DOHH2 (cell line): ENCODE results near the gene C19orf53.
"Not testable (repeated sequence)": the region's sequence is repeated elsewhere in the genome, so short reads cannot be mapped to it uniquely, and the experiment has no call there.

Experiments
- H3F3A ChIP-seq: fragments of 200-600 bp; sonication (generic), shearing (Covaris generic); 2 replicates; pipeline ENCODE4 v1.6.0; 2016; ENCODE audit warnings: antibody characterized with exemption, mild to moderate bottlenecking; ENCODE audit not compliant: control insufficient read depth, insufficient read depth
- H3K27ac ChIP-seq: fragments of 200-600 bp; sonication (generic); 2 replicates; pipeline ENCODE4 v1.5.1; 2014; ENCODE audit warnings: low read depth, mild to moderate bottlenecking, low read length, moderate library complexity
- H3K27me3 ChIP-seq: fragments of 200-600 bp; sonication (generic); 2 replicates; pipeline ENCODE4 v1.6.1; 2014; ENCODE audit warnings: mild to moderate bottlenecking, low read length, mixed read lengths; ENCODE audit not compliant: control insufficient read depth
- H3K36me3 ChIP-seq: fragments of 200-600 bp; sonication (generic); 2 replicates; pipeline ENCODE4 v1.6.1; 2014; ENCODE audit warnings: mild to moderate bottlenecking, low read length, moderate library complexity, mixed read lengths; ENCODE audit not compliant: control insufficient read depth
- H3K4me1 ChIP-seq: fragments of 200-600 bp; sonication (generic); 2 replicates; pipeline ENCODE4 v1.6.1; 2014; ENCODE audit warnings: mild to moderate bottlenecking, low read length, mixed read lengths; ENCODE audit not compliant: control insufficient read depth
- H3K4me2 ChIP-seq: fragments of 200-600 bp; sonication (generic); 2 replicates; pipeline ENCODE4 v1.6.0; 2014; ENCODE audit warnings: mild to moderate bottlenecking, low read length, moderate library complexity
- H3K4me3 ChIP-seq: fragments of 200-600 bp; sonication (generic); 2 replicates; pipeline ENCODE4 v1.5.1; 2014; ENCODE audit warnings: mild to moderate bottlenecking, low read length, mixed read lengths
- H3K79me2 ChIP-seq: fragments of 200-600 bp; sonication (generic); 2 replicates; pipeline ENCODE4 v1.6.1; 2014; ENCODE audit warnings: mild to moderate bottlenecking, low read length, mixed read lengths; ENCODE audit not compliant: control insufficient read depth
- H3K9me2 ChIP-seq: fragments of 200-600 bp; sonication (generic); replicated peaks from 2 replicates; pipeline ENCODE4 v1.6.1; 2014; ENCODE audit warnings: mild to moderate bottlenecking, low read length, mixed read lengths; ENCODE audit not compliant: control insufficient read depth
- H3K9me3 ChIP-seq: fragments of 200-600 bp; sonication (generic); 2 replicates; pipeline ENCODE4 v1.6.1; 2014; ENCODE audit warnings: antibody characterized with exemption, low read length, mixed read lengths; ENCODE audit not compliant: control insufficient read depth, insufficient read depth
- H4K20me1 ChIP-seq: fragments of 200-600 bp; sonication (generic); 2 replicates; pipeline ENCODE4 v1.6.0; 2014; ENCODE audit warnings: low read depth, mild to moderate bottlenecking, antibody characterized with exemption, low read length, moderate library complexity; ENCODE audit not compliant: control insufficient read depth, insufficient read depth
- EZH2phosphoT487 ChIP-seq: fragments of 200-600 bp; sonication (generic); IDR thresholded peaks from 2 replicates; pipeline ENCODE4 v1.6.1; 2017; ENCODE audit warnings: borderline replicate concordance, mild to moderate bottlenecking, antibody characterized with exemption, low read length, moderate library complexity, mixed read lengths
- TF ChIP-seq, protein P1 (sequence below): fragments of 200-600 bp; sonication (generic); IDR thresholded peaks from one replicate; pipeline ENCODE4 v1.5.1; 2014; ENCODE audit warnings: antibody characterized with exemption, mild to moderate bottlenecking, low read depth, low read length; ENCODE audit not compliant: poor library complexity, severe bottlenecking

C19orf53 gene

DNA sequence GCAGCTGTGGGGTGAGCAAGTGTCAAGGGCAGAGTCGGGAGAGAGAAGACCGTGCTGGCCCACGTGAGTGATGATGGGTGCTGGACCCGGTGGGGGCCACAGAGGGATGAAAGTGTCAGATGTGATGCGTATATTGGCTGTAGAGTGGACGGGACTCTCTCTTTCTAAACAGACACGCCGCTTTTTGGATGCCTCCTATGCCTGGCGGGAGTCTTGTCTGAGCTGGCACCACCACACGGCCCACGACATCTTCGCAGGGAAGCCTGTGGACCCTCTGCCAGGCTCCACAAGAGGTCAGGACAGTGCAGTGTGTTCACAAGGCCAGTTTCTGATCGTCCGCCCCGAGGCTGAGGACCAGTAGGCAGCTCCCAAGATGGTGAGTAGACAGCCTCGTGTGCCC lies 22.8 kb upstream of the C19orf53 start:
- no peak for TF ChIP-seq EZH2phosphoT487

GRCh38 chr19:13753622-13754021 lies 20.6 kb upstream of the C19orf53 start:
- H3K9me3 ChIP-seq, H3F3A ChIP-seq, H3K4me2 ChIP-seq, H4K20me1 ChIP-seq, H3K4me3 ChIP-seq, H3K27ac ChIP-seq, H3K27me3 ChIP-seq, H3K9me2 ChIP-seq, H3K4me1 ChIP-seq: not testable (repeated sequence)
- H3K79me2 ChIP-seq = peaks cover 18% of the 10 kb centered on the region
- peaks cover 49% of the 10 kb centered on the region for H3K36me3 ChIP-seq

More for the DNA sequence above, 22.8 kb upstream of the C19orf53 start:
- Histone ChIP-seq H3K4me3 (no peak overlapping the region), H3K9me2 (no peaks in the 10 kb centered on the region), H4K20me1 (no peaks in the 10 kb centered on the region), H3K27me3 (no peaks in the 10 kb centered on the region), H3K4me1 (peaks cover 18% of the 10 kb centered on the region), H3K36me3 (peaks cover 33% of the 10 kb centered on the region), H3F3A (no peaks in the 10 kb centered on the region), H3K4me2 (no peak overlapping the region), H3K79me2 (peaks cover 26% of the 10 kb centered on the region), H3K27ac (no peak overlapping the region), H3K9me3 (no peaks in the 10 kb centered on the region; the same call in 1 of the 2 replicates)

DNA sequence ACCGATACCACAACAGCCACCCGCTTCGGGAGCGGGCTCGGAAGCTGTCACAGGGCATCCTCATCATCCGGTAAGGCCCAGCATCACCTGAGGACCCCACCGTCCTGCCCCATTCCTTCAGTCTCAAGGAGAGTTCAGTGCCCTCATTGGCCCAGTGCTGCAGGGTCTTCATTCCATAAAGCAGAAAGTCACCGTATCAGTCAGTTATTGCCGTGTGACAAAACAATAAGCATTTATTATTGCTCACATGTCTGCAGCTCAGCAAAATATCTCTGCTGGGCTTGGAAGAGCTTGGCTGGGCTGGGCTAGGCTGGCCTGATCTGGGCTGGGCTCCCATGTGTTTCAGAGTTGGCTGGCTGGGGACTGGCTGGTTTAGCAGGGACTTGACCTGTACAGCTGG lies 18.0 kb upstream of the C19orf53 start:
- no peaks in the 10 kb centered on the region for H3K9me2 ChIP-seq
- H3K4me3 ChIP-seq = no peak overlapping the region
- H3K9me3 ChIP-seq = no peaks in the 10 kb centered on the region
- no peak for TF ChIP-seq EZH2phosphoT487
- TF ChIP-seq, protein P1, sequence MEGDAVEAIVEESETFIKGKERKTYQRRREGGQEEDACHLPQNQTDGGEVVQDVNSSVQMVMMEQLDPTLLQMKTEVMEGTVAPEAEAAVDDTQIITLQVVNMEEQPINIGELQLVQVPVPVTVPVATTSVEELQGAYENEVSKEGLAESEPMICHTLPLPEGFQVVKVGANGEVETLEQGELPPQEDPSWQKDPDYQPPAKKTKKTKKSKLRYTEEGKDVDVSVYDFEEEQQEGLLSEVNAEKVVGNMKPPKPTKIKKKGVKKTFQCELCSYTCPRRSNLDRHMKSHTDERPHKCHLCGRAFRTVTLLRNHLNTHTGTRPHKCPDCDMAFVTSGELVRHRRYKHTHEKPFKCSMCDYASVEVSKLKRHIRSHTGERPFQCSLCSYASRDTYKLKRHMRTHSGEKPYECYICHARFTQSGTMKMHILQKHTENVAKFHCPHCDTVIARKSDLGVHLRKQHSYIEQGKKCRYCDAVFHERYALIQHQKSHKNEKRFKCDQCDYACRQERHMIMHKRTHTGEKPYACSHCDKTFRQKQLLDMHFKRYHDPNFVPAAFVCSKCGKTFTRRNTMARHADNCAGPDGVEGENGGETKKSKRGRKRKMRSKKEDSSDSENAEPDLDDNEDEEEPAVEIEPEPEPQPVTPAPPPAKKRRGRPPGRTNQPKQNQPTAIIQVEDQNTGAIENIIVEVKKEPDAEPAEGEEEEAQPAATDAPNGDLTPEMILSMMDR = no peak
- H3K27me3 ChIP-seq = no peaks in the 10 kb centered on the region
- no peak overlapping the region for H3K27ac ChIP-seq
- no peaks in the 10 kb centered on the region for H3F3A ChIP-seq
- H3K4me1 ChIP-seq = no peaks in the 10 kb centered on the region
- peaks cover 58% of the 10 kb centered on the region for H3K36me3 ChIP-seq
- H3K79me2 ChIP-seq = no peaks in the 10 kb centered on the region
- no peak overlapping the region for H3K4me2 ChIP-seq
- no peaks in the 10 kb centered on the region for H4K20me1 ChIP-seq

GRCh38 chr19:13757805-13758772 lies 16.2 kb upstream of the C19orf53 start:
- H4K20me1 ChIP-seq = no peaks in the 10 kb centered on the region
- no peaks in the 10 kb centered on the region for H3K9me2 ChIP-seq
- H3K79me2 ChIP-seq = no peaks in the 10 kb centered on the region
- no peak for TF ChIP-seq EZH2phosphoT487
- TF ChIP-seq, protein P1 = no peak
- H3K36me3 ChIP-seq = peaks cover 56% of the 10 kb centered on the region
- no peaks in the 10 kb centered on the region for H3K27me3 ChIP-seq
- H3K4me1 ChIP-seq = no peaks in the 10 kb centered on the region
- no peaks in the 10 kb centered on the region for H3K9me3 ChIP-seq
- no peak overlapping the region for H3K4me2 ChIP-seq
- H3F3A ChIP-seq = no peaks in the 10 kb centered on the region
- H3K27ac ChIP-seq = no peak overlapping the region
- no peak overlapping the region for H3K4me3 ChIP-seq
